Measurements from ENCODE around the gene PTPN11. TPM values are rescaled to one million over a fixed set of nuclear protein-coding genes. Genes with fewer than 3 reads are reported as not detected.

Gene PTPN11
- total and polyA plus RNA-seq, 4 donors, result 33.7 to 73.3 (median 36.4) TPM

- no peak for TF ChIP-seq TAF1 (conservative IDR thresholded peaks at IDR 0.05)
Measured at GRCh38 chr12:112537710-112538396, 119.1 kb downstream of the PTPN11 start (continued).

GRCh38 chr12:112538740-112539139 is 120.0 kb downstream of the PTPN11 start:
- TF ChIP-seq GABPA (IDR thresholded peaks at IDR 0.05 in 1 of 2, conservative IDR thresholded peaks at IDR 0.05 in 1 of 2), result no peak
- TF ChIP-seq REST (IDR thresholded peaks at IDR 0.05), result no peak
- no peaks in the 10 kb centered on the region for H3K36me3 ChIP-seq (ENCODE audit: control insufficient read depth in 4 of 4, insufficient read depth in 3 of 4, low read depth in 1 of 4, low read length in 3 of 4)
- no peaks in the 10 kb centered on the region for H3K9me3 ChIP-seq (ENCODE audit: control insufficient read depth in 4 of 4, low read length in 3 of 4)
- no peaks in the 10 kb centered on the region for H3K4me1 ChIP-seq (ENCODE audit: control insufficient read depth in 4 of 4, insufficient read depth in 4 of 4, low read length in 3 of 4)
- no peak overlapping the region for H3K4me3 ChIP-seq (ENCODE audit: low read depth in 1 of 3, low read length in 3 of 3)
- H3K27ac ChIP-seq (ENCODE audit: low read depth in 1 of 2, low read length in 2 of 2), result no peak overlapping the region
- no peak for DNase-seq (ENCODE audit: low spot score)
- WGBS, result 56% methylated on average over 2 of the region's 2 CpGs
- H3K27me3 ChIP-seq (ENCODE audit: control insufficient read depth in 4 of 4, insufficient read depth in 4 of 4, low read length in 3 of 4), result no peaks in the 10 kb centered on the region
- no peak overlapping the region for H3K9ac ChIP-seq (ENCODE audit: low read depth in 1 of 2, low read length in 2 of 2)

DNA sequence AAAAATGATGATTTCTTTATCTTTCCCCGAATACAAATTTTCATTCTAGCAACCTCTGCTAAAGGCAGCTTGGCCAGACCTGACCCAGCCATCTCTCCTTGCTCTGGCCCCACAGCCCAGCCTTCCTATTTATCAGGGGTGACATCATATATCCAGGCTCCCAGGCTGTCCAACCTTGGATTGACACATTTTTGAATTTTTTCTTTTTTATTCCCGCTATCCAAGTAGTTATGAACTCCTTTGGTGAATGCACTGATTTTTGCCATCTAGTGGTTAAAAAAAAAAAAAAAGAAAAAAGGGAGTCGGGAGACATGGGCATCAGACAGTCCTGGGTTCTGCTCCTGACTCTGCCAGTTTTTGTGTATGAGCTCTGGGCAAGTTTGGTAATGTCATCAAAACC is 120.5 kb downstream of the PTPN11 start:
- Histone ChIP-seq H3K4me3 (ENCODE audit: low read depth in 1 of 3, low read length in 3 of 3) (no peak overlapping the region), H3K36me3 (ENCODE audit: control insufficient read depth in 4 of 4, insufficient read depth in 3 of 4, low read depth in 1 of 4, low read length in 3 of 4) (no peaks in the 10 kb centered on the region), H3K9ac (ENCODE audit: low read depth in 1 of 2, low read length in 2 of 2) (no peak overlapping the region), H3K27ac (ENCODE audit: low read depth in 1 of 2, low read length in 2 of 2) (no peak overlapping the region), H3K4me1 (ENCODE audit: control insufficient read depth in 4 of 4, insufficient read depth in 4 of 4, low read length in 3 of 4) (no peaks in the 10 kb centered on the region), H3K27me3 (ENCODE audit: control insufficient read depth in 4 of 4, insufficient read depth in 4 of 4, low read length in 3 of 4) (no peaks in the 10 kb centered on the region), H3K9me3 (ENCODE audit: control insufficient read depth in 4 of 4, low read length in 3 of 4) (no peaks in the 10 kb centered on the region)
- DNase-seq (ENCODE audit: low spot score), result no peak
- 66% methylated on average over 3 of the region's 3 CpGs for WGBS
- no peak for TF ChIP-seq MAX (IDR thresholded peaks at IDR 0.05)
- no peak for TF ChIP-seq GABPA (IDR thresholded peaks at IDR 0.05 in 1 of 2, conservative IDR thresholded peaks at IDR 0.05 in 1 of 2)
- no peak for TF ChIP-seq RAD21 (IDR thresholded peaks at IDR 0.05)
- TF ChIP-seq NR2F2 (IDR thresholded peaks at IDR 0.05), result no peak
- TF ChIP-seq HNF4A (conservative IDR thresholded peaks at IDR 0.05), result no peak
- TF ChIP-seq YY1 (IDR thresholded peaks at IDR 0.05), result no peak
- TF ChIP-seq FOXA1 (IDR thresholded peaks at IDR 0.05), result no peak
- TF ChIP-seq SP1 (IDR thresholded peaks at IDR 0.05), result no peak
- TF ChIP-seq CTCF (IDR thresholded peaks at IDR 0.05; ENCODE audit: low read depth, low read length, missing input control), result no peak
- no peak for TF ChIP-seq TAF1 (conservative IDR thresholded peaks at IDR 0.05)
- no peak for TF ChIP-seq ATF3 (IDR thresholded peaks at IDR 0.05)
- TF ChIP-seq JUND (IDR thresholded peaks at IDR 0.05), result no peak
- no peak for TF ChIP-seq REST (IDR thresholded peaks at IDR 0.05)
- TF ChIP-seq RXRA (IDR thresholded peaks at IDR 0.05), result no peak
- no peak for TF ChIP-seq FOXA2 (IDR thresholded peaks at IDR 0.05)

All from liver (tissue), 9 donors.